MCF 10A (cell line): Measurements from ENCODE around the gene B4GALT5. TPM values are rescaled to one million over a fixed set of nuclear protein-coding genes. Genes with fewer than 3 reads are reported as not detected.

ENCODE experiments used
- BruUV-seq: library from RNA; stranded (reverse); fragments of 400-500 nt; replicated peaks from 2 replicates; lab custom pipeline; 2021; lab: Mats Ljungman, UMichigan
- CTCF ChIA-PET: fragments of 300-600 bp; sonication (Branson Sonifier 250); formaldehyde crosslinking; extraction: SDS; loops from one replicate; lab custom pipeline; 2021; ENCODE audit warnings: antibody characterized with exemption, inconsistent platforms; lab: Yijun Ruan, JAX
- POLR2A ChIA-PET: fragments of 300-600, 350-650 bp; sonication (Branson Sonifier 250); formaldehyde crosslinking; extraction: SDS; loops from one replicate; lab custom pipeline; 2020; ENCODE audit warnings: antibody characterized with exemption, inconsistent platforms; lab: Yijun Ruan, JAX
- DNase-seq: peaks from one replicate; pipeline ENCODE4 v3.0.0-alpha.2; 2018; ENCODE audit not compliant: unreplicated experiment
- H3K27ac Mint-ChIP-seq: one replicate; pipeline ENCODE4 v1.8.0; 2022; ENCODE audit warnings: mild to moderate bottlenecking, low read depth, mixed read lengths; ENCODE audit not compliant: unreplicated experiment
- H3K27me3 Mint-ChIP-seq: one replicate; pipeline ENCODE4 v1.8.0; 2022; ENCODE audit warnings: mixed read lengths; ENCODE audit not compliant: insufficient read depth, unreplicated experiment
- H3K36me3 Mint-ChIP-seq: one replicate; pipeline ENCODE4 v1.8.0; 2022; ENCODE audit warnings: mild to moderate bottlenecking, moderate library complexity, mixed read lengths; ENCODE audit not compliant: insufficient read depth, unreplicated experiment
- H3K4me1 Mint-ChIP-seq: one replicate; pipeline ENCODE4 v1.8.0; 2022; ENCODE audit warnings: mixed read lengths; ENCODE audit not compliant: insufficient read depth, unreplicated experiment
- H3K4me3 Mint-ChIP-seq: one replicate; pipeline ENCODE4 v1.8.0; 2022; ENCODE audit warnings: mild to moderate bottlenecking, moderate library complexity, mixed read lengths; ENCODE audit not compliant: unreplicated experiment
- H3K9me3 Mint-ChIP-seq: one replicate; pipeline ENCODE4 v1.8.0; 2022; ENCODE audit warnings: mixed read lengths; ENCODE audit not compliant: unreplicated experiment
- CTCF ChIP-seq: fragments of 200-600 bp; IDR thresholded peaks from one replicate; pipeline ENCODE4 v1.8.0; 2022; ENCODE audit warnings: antibody characterized with exemption, mild to moderate bottlenecking; ENCODE audit not compliant: unreplicated experiment
- intact Hi-C: fragments of 100-400 bp; cut with micrococcal nuclease; formaldehyde crosslinking; loops from 2 replicates; pipeline ENCODE4 v1.14.1; 2022
- total RNA-seq: library from RNA; stranded (reverse); gene quantifications from 2 replicates; pipeline ENCODE4 v1.2.3, GENCODE V29; 2022

Gene B4GALT5
- total RNA-seq, 1 experiment from 2014 or later, result 17.1 TPM

- Mint-ChIP-seq H3K36me3 (no peaks in the 10 kb centered on the region), H3K4me3 (no peak overlapping the region), H3K27ac (peak overlapping the region; percentile 66), H3K9me3 (no peaks in the 10 kb centered on the region), H3K27me3 (no peaks in the 10 kb centered on the region), H3K4me1 (peaks cover 68% of the 10 kb centered on the region)
- DNase-seq, result no peak
- CTCF ChIA-PET, result interaction anchor here (0.9 kb wide), 2 partner anchors 21 to 168 kb away, joined by 3 read pairs; no protein-coding TSS in a partner anchor
- TF ChIP-seq CTCF, result no peak
- intact Hi-C loops, result no loop called here
- POLR2A ChIA-PET, result interaction anchor here (0.7 to 2.5 kb wide), 16 partner anchors 10 to 260 kb away, joined by 3 to 25 read pairs (median 4); partner anchors contain the start of gene B4GALT5
- BruUV-seq, result no TSS peak
Observed at GRCh38 chr20:49677777-49678758, 35.6 kb downstream of the B4GALT5 start.

GRCh38 chr20:49676581-49677291 is 36.9 kb downstream of the B4GALT5 start:
- Mint-ChIP-seq H3K4me3 (peak overlapping the region; percentile 22), H3K27ac (peak overlapping the region; percentile 66), H3K27me3 (no peaks in the 10 kb centered on the region), H3K36me3 (no peaks in the 10 kb centered on the region), H3K4me1 (peaks cover 69% of the 10 kb centered on the region), H3K9me3 (no peaks in the 10 kb centered on the region)
- BruUV-seq, result no TSS peak
- intact Hi-C loops, result no loop called here
- no peak for TF ChIP-seq CTCF
- POLR2A ChIA-PET, result interaction anchor here (0.5 to 2.1 kb wide), 12 partner anchors 9 to 261 kb away, joined by 3 to 15 read pairs (median 6); partner anchors contain the start of gene B4GALT5
- CTCF ChIA-PET, result interaction anchor here (0.8 to 2.4 kb wide), 10 partner anchors 9 to 395 kb away, joined by 3 to 9 read pairs (median 5); no protein-coding TSS in a partner anchor
- peak; percentile 68 for DNase-seq

DNA sequence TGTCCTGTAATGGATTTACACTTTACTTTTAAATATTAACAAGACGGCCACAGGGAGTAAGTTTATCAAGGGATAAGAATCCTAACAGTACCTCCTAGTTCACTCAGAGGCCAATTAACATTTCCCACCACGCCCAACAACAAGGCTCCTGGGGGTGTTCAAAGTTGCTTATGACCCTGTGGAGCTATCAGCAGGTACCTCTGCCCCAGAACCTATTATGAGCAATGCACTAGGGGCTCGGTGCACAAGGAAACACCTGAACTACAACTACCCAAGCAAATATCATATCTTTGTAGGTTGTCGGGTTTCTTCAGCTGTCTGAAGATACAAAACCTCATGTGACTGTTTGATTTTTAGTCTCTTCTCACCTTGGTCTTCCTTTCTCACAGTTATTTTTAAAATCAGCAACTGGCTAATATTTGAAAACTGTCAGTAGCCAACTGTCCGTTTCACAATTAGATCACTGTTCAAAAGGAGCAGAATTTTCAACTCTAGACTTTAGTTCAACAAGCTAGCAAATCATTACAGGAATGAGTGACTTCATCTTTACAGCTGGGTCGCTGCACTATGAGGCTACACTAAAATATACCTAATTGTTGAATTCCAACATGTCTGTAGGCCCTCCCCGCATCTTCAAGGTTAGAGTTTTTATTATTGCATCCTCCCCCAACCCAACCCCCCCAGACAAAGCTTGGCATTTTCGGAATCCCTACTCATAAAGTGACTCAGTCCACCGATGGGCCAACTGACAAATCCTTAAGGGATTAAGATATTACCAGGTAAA is 38.1 kb downstream of the B4GALT5 start:
- Mint-ChIP-seq H3K27me3 (no peaks in the 10 kb centered on the region), H3K27ac (peak overlapping the region; percentile 66), H3K9me3 (no peaks in the 10 kb centered on the region), H3K4me3 (no peak overlapping the region), H3K36me3 (no peaks in the 10 kb centered on the region), H3K4me1 (peaks cover 62% of the 10 kb centered on the region)
- DNase-seq, result no peak
- no TSS peak for BruUV-seq
- intact Hi-C loops, result no loop called here
- no peak for TF ChIP-seq CTCF
- ChIA-PET POLR2A (interaction anchor here (0.5 to 2.1 kb wide), 22 partner anchors 10 to 394 kb away, joined by 3 to 15 read pairs (median 4); partner anchors contain the start of gene B4GALT5), CTCF (interaction anchor here (0.6 to 2.4 kb wide), 23 partner anchors 8 to 396 kb away, joined by 3 to 9 read pairs (median 4); no protein-coding TSS in a partner anchor)
